HL-60 (cell line): ENCODE results near the gene RNF141.

ENCODE experiments used
- DNase-seq, 2 experiments: peaks; one replicate each; pipeline ENCODE4 v3.0.0-alpha.2; 2010 to 2020; ENCODE audit warnings: low read depth in 1 of 2, low spot score in 1 of 2
- H3K27ac ChIP-seq: fragments of 250-450 bp; sonication (Bioruptor Pico); replicated peaks from 2 replicates; pipeline ENCODE4 v1.5.1; 2020; ENCODE audit warnings: mild to moderate bottlenecking, moderate library complexity
- H3K27me3 ChIP-seq: fragments of 250-450 bp; sonication (Bioruptor Pico); 2 replicates; pipeline ENCODE4 v1.5.1; 2021; ENCODE audit warnings: mild to moderate bottlenecking, moderate library complexity; ENCODE audit not compliant: insufficient read depth, poor library complexity, severe bottlenecking
- H3K4me3 ChIP-seq: replicated peaks from 2 replicates; pipeline ENCODE4 v1.5.1; 2011; ENCODE audit warnings: mild to moderate bottlenecking, control low read depth, low read length; ENCODE audit not compliant: insufficient read depth
- GABPA ChIP-seq: IDR thresholded peaks from 2 replicates; pipeline ENCODE4 v1.6.1; 2012; ENCODE audit warnings: low read depth
- POLR2AphosphoS5 ChIP-seq: IDR thresholded peaks from 2 replicates; pipeline ENCODE4 v1.6.1; 2012; ENCODE audit warnings: low read depth
- SPI1 ChIP-seq: IDR thresholded peaks from 2 replicates; pipeline ENCODE4 v1.6.1; 2012; ENCODE audit warnings: low read depth, mild to moderate bottlenecking, borderline replicate concordance
- TF ChIP-seq, protein P1 (sequence below): IDR thresholded peaks from 2 replicates; pipeline ENCODE4 v1.6.1; 2012; ENCODE audit warnings: low read depth; ENCODE audit not compliant: insufficient replicate concordance
- TF ChIP-seq, protein P2 (sequence below): IDR thresholded peaks from one replicate; pipeline ENCODE4 v1.5.1; 2011; ENCODE audit warnings: low read length, control low read depth, inconsistent platforms; ENCODE audit not compliant: insufficient read depth

The RNF141 gene

DNA sequence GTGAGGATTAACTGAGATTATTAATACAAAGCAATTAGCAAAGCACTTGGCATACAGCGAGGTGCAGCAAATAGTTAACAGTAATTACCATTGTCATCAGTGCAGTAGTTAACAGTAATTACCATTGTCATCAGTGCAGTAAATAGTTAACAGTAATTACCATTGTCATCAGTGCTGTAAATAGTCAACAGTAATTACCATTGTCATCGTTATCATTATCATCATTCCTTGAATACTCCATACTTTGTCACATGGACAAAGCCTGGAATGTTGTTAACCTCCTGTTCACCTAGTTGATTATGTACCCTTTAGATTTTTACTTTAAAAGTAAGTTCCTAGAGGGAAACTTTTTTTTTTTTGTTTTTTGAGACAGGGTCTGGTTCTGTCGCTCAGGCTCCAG, 47.0 kb upstream of the RNF141 start:
- Histone ChIP-seq H3K27me3 (no peaks in the 10 kb centered on the region), H3K27ac (no peak overlapping the region), H3K4me3 (no peak overlapping the region)
- DNase-seq, result no peak
- TF ChIP-seq, protein P1, sequence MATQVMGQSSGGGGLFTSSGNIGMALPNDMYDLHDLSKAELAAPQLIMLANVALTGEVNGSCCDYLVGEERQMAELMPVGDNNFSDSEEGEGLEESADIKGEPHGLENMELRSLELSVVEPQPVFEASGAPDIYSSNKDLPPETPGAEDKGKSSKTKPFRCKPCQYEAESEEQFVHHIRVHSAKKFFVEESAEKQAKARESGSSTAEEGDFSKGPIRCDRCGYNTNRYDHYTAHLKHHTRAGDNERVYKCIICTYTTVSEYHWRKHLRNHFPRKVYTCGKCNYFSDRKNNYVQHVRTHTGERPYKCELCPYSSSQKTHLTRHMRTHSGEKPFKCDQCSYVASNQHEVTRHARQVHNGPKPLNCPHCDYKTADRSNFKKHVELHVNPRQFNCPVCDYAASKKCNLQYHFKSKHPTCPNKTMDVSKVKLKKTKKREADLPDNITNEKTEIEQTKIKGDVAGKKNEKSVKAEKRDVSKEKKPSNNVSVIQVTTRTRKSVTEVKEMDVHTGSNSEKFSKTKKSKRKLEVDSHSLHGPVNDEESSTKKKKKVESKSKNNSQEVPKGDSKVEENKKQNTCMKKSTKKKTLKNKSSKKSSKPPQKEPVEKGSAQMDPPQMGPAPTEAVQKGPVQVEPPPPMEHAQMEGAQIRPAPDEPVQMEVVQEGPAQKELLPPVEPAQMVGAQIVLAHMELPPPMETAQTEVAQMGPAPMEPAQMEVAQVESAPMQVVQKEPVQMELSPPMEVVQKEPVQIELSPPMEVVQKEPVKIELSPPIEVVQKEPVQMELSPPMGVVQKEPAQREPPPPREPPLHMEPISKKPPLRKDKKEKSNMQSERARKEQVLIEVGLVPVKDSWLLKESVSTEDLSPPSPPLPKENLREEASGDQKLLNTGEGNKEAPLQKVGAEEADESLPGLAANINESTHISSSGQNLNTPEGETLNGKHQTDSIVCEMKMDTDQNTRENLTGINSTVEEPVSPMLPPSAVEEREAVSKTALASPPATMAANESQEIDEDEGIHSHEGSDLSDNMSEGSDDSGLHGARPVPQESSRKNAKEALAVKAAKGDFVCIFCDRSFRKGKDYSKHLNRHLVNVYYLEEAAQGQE, result no peak
- TF ChIP-seq GABPA, result no peak
- TF ChIP-seq POLR2AphosphoS5, result no peak
- TF ChIP-seq, protein P2, sequence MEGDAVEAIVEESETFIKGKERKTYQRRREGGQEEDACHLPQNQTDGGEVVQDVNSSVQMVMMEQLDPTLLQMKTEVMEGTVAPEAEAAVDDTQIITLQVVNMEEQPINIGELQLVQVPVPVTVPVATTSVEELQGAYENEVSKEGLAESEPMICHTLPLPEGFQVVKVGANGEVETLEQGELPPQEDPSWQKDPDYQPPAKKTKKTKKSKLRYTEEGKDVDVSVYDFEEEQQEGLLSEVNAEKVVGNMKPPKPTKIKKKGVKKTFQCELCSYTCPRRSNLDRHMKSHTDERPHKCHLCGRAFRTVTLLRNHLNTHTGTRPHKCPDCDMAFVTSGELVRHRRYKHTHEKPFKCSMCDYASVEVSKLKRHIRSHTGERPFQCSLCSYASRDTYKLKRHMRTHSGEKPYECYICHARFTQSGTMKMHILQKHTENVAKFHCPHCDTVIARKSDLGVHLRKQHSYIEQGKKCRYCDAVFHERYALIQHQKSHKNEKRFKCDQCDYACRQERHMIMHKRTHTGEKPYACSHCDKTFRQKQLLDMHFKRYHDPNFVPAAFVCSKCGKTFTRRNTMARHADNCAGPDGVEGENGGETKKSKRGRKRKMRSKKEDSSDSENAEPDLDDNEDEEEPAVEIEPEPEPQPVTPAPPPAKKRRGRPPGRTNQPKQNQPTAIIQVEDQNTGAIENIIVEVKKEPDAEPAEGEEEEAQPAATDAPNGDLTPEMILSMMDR, result no peak

DNA sequence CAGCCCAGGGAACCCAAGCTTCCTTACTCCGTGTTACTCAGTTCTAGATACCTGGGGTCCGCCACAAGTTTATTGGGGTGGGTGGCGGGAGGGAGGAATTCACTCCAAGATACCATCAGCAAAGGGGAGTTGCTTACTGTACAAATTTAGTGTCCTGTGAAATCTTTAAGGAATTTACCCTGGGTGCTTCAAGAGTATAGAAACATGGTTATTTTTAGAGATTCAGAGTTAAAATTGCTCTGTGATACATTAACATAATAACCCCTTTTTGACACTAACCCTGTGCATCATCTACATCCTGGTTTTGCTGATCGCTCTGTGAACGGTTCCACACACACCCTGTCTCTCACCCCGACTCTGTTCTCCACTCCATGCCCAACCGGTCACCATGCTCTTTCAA, 46.4 kb upstream of the RNF141 start:
- no peak for DNase-seq
- TF ChIP-seq POLR2AphosphoS5 (no peak), GABPA (no peak), SPI1 (no peak)
- TF ChIP-seq, protein P1, result no peak
- TF ChIP-seq, protein P2, result no peak
- no peak overlapping the region for H3K27ac ChIP-seq
- H3K27me3 ChIP-seq, result no peaks in the 10 kb centered on the region
- no peak overlapping the region for H3K4me3 ChIP-seq

DNA sequence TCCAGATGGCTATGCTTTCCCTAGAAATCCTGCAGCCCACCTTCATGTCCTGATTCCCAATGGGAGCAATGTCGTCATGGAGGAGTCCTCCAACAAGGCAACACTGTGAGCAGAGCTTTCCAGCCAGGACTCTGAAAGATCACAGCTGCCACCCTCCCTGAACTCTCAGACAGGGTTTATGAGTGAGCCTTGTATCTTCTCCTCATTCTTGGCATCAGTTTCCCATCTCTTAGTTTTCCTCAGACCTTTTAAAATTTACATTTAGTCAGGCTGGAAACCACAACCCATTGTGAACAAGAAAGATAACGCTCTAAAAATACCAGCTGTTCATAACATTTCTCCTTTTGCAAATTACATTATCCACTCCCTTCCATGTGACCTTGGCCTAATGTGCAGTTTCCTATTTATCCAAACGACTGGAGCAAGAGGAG, 43.1 kb upstream of the RNF141 start:
- TF ChIP-seq, protein P2, result no peak
- TF ChIP-seq SPI1 (no peak), GABPA (no peak), POLR2AphosphoS5 (no peak)
- TF ChIP-seq, protein P1, result no peak
- no peak for DNase-seq
- H3K27ac ChIP-seq, result no peak overlapping the region
- no peaks in the 10 kb centered on the region for H3K27me3 ChIP-seq
- no peak overlapping the region for H3K4me3 ChIP-seq
